NCI-H1436 (cell line): ENCODE measurements around the gene RAD51AP2.
"Not testable (repeated sequence)": the region's sequence is repeated elsewhere in the genome, so short reads cannot be mapped to it uniquely, and the experiment has no call there.

ENCODE experiments used
- DNase-seq: peaks from one replicate; lab custom pipeline; 2025; lab: John Stamatoyannopoulos, UW

RAD51AP2 gene

DNA sequence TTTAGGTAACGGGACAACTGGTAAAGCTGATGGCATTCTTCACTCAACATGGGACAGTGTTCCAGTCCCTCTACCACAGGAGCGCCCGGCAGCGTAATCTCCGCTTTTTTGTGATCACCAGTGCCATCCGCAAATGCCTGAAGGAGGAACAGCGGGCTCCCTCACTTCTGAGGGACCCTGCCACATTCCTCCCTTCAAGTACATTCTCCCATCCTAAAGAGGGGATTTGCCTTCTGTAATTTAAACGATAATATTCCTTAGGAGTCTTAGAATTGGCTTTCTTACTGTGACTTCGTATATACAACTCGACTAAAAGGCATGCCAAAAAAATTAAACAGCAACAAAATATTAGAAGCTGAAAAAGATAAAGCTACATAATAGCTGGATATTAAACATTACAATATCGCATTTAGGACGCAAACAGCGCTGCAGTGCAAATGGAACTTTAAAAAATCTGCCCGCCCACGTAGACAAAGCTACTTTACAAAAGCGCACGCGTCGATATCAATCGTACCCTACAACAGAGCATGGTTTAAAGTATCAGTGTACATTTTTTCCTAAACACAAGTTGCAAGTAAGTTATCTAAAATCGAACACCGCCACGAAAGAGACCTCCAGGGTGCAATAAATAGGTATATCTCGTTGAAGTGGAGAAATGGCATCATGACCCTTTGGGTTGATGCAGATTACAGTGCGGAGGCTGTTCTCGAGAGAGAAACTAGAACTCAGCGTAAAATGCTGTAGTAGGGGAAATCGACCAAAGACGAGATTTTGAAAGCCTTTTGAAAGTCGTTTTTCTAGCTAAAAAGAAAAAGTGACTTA lies 20.0 kb upstream of the RAD51AP2 start:
- no peak for DNase-seq

DNA sequence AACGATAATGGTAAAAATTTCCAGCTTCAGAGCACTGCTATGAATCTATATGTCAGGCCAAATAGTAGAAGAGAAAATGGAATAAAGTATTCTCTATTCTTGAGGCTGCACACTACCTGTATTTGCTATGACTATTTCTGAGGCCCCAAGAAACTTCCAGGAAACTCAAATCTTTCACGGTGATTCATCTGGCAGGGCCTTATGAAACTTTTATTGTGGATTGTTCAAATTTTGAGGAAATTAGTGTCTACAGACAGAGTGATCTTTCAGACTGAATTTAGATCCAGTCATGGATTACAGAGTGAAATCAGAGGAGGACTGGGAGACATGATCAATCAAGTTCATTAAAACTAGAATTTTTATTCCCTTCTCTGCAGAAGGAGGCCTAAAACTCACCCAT lies 18.2 kb upstream of the RAD51AP2 start:
- DNase-seq, result no peak

DNA sequence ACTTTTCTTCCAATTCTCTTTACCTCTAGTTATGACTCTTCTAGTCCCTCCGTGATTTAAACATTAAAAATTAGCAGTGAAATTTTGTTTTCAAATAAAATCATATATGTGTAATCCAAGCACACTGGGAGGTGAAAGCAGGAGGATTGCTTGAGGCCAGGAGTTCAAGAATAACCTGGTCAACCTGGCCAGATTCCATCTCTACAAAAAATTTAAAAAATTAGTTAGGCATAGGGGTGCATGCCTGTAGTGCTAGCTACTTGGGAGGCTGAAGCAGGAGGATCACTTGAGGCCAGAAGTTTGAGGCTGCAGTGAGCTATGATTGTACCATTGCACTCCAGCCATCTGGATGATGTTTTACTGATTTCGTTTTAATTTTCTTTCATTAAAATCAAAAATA lies 15.3 kb upstream of the RAD51AP2 start:
- DNase-seq, result no peak

DNA sequence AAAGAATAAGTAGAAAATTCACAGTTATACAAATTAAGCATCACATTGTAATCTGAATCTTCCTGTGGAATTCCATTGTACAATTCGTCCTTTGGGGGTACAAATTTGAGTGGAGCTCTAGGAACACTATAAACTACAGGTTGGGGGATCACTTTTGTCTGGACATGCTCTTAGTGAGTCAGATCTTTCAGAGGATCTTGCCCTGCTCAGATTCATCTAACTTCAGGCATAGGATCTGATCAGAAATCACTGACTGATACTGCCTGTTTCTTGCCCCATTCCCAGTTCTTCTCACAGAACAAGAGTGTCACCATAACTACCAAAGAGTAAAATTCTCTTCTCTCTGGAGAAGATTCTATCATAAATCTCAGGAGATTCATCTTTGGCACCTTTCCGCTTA lies 11.5 kb upstream of the RAD51AP2 start:
- no peak for DNase-seq

DNA sequence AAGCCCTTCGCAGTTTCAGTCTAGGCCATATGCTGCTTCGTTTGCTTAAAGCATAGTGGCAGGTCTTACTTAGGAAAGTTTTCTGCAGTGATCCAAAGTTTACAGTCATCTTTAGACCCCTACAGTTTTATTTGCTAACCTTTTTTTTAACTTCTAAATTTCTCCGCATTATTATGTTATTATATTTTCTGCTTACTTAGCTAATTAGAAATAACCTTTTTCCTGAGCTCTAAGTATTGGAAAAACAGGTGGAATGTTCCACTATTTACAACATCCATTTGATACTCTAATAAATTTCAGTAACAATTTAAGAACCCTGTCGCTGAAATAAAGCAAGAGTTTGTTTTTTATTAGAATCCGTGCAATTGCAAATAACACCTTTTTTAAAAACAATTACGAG lies 4.1 kb upstream of the RAD51AP2 start:
- DNase-seq, result no peak

DNA sequence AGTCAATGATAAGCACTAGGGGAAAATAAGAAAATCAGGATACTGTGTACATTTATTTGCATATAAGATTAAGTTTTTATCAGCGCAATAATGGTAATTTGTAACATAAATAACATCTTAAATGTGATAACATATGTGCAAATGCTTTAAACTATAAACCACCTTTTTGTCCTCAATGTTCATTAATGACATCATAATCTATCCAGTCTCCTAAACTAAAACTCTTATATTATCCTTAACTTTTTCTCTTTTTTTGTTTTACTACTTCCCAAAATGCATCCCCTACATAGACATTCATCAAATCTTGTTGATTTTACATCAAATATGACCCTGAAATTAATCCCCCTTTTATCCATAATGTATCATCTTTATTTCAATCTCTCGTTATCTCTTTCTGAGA lies 3.4 kb upstream of the RAD51AP2 start:
- DNase-seq, result no peak

DNA sequence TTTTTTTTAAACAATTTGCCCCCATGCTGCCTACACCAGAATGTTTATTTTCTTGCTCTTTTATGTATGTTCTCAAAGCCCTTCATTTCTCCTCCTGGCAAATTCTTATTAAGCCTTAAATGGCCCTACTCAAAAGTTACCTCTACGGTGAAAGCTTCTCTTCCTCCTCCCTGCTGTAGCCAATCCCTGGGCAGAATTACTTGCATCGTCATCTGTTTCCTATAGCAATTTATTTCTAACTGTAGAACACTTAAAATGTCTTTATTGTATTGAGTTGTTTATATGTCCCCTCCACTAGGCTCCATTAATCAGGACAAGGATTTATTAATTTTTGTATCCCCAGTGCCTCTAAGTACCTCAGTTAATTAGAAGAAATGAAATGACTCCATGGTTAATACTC lies 2.5 kb upstream of the RAD51AP2 start:
- DNase-seq, result no peak

DNA sequence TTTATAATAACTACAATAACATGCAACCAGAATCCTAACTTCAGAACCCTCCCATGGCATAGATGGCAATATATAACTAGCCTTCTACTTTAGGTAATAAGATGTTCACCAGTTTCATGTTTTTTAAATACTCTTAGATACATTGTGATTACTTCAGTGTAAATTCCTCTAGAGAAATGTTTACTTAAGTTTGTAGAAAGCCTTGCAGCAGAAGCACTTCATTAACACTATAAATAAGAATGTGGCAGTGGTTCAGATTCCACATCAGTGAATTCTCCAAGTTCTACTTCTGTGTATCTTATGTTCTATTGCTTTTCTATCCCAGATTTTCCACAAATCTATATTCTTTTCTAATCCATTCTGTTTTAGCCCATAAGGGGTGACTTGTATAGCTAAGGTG lies 1.2 kb upstream of the RAD51AP2 start:
- DNase-seq, result no peak

DNA sequence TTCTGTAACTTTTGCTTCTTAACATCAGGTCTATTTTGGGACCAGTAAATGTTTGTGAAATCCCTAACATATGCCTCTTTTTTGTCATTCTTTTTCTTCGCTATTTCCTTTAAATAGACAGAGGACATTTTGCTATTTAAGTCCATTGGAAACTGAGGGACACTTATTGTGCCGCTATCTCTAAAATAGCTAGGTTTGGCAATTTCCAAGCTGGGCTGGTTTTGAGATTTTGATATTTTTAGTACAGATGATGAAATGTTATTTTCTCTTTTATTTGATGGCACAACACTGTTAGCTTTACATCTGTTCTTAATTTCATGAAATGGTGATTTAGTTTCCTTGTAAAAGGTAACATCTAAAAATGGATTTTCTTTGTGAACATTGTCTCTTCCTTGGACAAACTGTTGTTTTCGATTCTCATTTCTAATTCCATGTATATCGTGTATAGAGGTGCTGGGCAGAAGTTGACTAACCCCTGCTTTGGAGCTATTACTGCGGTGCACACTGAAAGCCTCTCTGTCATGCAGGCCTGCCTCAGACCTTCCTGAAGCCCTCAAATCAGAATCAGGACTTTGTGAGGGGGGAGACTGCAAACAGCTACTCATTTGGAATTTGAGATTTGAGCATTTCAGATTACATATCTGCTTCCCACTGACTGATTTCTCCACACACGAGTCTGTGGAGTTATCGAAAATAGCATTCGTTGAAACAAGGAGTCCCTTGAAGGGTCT lies 594 bp downstream of the RAD51AP2 start:
- DNase-seq, result no peak

DNA sequence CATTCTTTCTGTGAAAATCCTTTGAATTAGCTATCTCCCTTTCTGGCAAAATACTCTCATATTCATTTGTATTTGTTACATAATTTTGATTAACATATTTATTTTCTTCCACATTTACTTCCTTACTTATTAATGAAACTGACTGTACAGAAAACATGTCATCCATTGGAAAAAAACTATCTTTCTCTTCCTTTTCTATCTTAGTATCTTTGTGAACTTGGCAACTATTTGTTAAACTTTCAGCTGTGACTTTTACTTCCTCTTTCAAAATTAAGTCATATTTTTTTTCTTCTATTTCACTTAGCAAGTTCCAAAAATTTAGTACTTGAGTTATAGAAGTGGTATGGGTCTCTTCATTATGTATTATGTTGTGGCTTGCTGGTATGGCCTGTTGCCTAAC lies 2.6 kb downstream of the RAD51AP2 start:
- DNase-seq, result no peak

DNA sequence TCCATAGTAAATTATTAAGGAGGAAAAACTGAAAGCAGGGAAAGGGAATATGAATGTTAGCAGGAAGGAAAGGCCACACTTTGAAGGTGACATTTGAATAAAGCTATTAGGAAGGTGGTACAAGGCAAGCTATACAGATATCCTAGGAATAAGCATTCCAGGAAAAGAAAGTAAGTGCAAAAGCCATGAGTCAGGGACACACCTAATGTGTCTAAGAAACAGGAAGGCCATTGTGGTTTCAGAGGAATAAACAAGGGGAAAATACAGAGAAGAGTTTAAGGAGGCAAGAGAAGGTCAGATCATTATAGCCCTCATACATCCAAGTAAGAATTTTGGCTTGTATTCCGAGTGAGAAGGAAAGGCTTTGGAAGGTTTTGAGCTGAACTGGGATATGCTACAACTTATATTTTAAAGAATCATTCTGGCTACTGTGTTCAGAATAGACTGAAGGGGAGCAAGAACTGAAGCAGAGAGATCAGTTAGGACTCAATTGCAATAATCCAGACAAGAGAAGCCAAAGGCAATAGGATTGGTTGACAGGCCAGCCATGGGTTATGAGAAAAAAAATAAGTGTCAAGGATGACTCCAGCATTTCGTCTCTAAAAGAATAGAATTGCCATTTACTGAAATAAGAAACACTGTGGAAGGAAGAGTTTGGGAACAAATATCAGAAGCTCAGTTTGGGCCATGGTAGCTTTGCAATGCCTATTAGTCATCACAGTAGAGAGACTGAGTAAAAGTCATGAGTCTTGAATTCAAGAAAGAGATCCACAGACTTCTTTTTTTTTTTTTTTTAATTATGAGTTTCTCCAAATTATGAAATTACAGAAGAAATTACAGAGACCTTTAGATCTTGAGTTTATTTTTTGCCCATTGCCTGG lies 11.3 kb downstream of the RAD51AP2 start:
- DNase-seq, result no peak

DNA sequence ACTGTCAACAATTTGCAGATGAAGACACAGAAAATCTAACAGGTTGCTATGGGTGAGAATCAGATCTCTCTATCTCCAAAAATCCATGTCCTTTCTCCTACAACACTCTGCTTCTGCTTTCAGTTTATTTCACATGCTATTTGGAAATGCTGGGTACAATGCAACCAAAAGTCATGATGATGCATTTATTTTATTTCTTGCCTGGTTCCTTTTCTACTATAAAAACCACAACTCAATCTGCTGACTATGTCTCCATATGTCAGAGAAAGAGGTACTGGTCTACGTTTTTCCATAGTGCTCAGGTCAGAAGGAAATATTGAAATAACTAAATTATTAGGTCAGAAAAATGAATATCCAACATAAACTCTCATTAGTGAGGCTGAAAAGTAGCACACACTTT lies 20.5 kb downstream of the RAD51AP2 start:
- DNase-seq, result no peak

DNA sequence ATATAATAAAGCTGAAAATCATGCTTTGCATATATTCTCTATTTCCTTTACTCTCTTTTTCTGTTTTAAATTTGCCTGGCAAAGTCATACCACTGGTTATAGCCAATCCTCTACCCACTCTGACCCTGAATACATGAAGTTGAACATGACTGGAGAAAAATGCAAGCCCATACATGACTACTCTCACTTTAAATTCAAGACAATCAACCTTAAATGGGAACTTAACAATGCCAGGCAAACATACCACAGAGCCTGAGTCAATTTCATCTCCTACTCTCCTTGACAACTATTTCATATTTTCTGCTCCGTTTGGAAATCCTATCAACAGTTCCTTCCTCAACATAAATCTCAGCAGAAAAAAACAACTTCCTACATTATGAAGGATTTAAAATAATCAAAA lies 22.6 kb downstream of the RAD51AP2 start:
- no peak for DNase-seq

DNA sequence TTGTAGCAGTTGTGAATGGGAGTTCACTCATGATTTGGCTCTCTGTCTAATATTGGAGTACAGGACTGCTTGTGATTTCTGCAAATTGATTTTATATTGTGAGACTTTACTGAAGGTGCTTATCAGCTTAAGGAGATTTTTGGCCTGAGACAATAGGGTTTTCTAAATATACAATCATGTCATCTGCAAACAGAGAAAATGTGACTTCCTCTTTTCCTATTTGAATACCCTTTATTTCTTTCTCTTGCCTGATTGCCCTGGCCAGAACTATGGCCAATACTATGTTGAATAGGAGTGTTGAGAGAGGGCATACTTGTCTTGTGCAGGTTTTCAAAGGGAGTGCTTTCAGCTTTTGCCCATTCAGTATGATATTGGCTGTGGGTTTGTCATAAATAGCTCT lies 28.1 kb downstream of the RAD51AP2 start:
- not testable (repeated sequence) for DNase-seq

DNA sequence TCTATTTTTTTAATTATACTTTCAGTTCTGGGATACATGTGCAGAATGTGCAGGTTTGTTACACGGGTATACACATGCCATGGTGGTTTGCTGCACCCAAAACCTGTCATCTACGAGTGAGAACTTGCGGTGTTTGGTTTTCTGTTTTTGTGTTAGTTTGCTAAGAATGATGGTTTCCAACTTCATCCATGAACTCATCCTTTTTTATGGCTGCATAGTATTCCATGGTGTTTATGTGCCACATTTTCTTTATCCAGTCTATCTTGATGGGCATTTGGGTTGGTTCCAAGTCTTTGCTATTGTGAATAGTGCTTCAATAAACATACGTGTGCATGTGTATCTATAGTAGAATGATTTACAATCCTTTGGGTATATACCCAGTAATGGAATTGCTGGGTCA lies 29.6 kb downstream of the RAD51AP2 start:
- not testable (repeated sequence) for DNase-seq

DNA sequence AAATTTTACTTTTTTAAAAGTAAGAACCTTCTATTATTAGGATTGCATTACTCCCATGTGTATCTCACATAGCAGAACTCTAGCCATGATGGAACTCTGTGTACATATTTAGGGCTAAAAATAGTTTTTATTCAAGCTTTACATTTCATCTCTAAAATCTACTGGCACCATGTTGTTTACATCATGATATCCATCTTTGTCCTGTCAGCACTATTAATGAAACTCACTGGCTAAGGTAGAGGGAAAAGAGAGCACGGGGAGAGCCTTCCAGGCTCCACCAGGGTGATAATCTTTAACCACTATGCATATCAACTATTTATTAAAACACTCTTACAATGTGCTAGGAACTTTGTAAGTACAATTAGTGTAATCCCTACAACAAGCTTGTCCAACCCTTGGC lies 34.7 kb downstream of the RAD51AP2 start:
- DNase-seq, result no peak

DNA sequence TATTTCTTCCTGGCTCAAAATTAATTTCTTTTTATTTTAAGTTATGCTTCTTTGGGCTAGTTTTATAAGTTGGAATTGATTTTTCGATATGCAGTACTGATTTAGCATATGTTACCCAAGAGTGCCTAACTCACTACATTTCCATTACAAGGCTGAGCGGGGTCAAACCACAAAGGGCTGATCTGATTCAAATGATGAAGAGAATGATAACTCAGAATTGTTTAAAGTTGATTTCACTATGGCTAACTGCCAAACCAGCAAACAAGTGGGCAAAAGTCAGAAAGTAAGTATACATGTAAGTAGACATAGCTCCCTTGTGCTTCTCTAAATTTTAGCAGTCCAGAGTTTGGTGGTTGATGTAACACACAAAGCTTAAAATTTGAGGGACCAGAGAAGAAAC lies 35.6 kb downstream of the RAD51AP2 start:
- no peak for DNase-seq

DNA sequence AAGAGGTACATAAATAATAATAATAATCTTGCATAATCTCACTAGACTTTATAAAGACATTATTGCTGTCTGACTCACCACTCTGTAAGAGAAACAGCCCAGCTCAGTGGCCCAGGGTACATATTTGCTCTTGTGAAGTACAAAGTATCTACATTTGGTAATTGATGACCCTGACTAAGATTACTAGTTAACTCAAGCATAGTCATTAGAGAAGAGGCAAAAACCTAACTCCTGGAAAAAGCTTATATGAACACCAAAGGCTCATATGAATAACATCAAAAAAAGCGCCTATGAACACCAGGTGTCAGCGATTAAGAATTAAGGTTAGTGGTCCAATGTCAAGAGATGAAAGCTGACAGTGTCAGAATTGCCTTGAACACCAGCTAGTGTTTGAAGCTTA lies 38.4 kb downstream of the RAD51AP2 start:
- DNase-seq, result no peak

DNA sequence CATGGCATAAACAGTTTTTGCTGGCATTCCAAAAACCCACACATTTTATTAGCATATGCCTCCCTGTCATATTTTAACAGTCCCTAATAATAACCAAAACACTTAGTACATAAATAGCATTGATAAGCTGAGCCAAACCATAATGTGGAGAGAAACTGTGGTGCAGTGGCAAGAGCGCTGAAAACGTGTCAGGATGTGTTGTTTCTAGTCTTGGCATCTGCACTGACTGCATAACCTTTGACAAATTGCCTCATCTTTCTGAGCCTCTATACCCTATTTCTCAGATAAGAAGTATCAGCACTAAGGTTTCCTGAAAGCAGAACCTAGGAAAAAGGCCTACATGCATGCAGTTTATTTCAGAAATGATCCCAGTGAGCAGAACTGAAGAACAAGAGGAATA lies 41.4 kb downstream of the RAD51AP2 start:
- DNase-seq, result no peak

DNA sequence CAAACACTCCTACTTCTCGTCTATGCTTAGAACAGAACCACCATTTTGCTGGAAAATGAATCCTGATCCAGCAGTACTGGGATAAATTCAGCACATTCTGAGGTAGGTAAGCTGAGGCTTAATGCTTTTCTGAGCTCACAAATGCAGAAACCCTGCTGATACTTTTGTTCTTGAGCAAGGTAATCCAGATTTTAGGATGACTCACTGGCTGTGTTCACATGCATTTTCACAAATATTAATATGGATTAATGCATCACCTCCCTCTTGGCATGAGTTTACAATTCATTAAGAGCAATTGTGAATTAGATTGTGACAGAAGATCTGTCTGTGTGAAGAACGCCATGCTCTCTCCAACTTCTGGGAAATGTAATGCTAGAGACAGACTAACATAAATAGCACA lies 42.2 kb downstream of the RAD51AP2 start:
- no peak for DNase-seq

DNA sequence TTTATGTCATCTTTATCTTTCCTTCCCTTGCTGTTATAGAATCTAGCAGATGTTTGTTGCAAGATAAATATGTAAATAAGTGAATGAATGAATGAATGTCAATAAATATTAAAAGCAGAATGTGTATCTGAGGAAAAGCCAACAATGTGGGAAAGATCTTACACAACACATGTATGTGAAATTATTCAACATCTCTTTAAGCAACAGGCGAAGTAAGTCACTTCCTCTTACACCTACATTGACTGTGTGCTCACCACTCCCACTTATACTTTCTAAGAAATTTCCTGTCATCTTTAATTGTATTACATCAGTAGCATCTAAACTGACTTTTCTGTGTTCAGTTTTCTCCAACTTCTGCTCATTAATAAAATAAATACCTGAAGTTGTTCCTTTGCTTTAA lies 43.0 kb downstream of the RAD51AP2 start:
- no peak for DNase-seq

DNA sequence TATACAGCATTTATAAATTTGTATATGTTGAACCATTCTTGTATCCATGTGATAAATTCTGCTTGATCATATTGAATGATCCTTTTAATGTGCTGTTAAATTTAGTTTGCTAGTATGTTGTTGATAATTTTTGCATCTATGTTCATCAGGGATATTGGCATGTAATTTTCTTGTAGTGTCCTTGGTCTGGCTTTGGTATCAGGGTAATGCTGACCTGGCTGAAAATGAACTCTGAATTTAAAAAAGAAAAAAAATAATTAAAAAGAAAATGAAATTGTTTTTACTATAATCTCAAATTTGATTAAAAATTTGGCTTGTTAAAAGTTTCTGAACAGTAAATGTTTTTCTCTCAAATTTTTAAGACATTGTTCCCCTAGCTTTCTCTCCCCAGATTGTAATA lies 46.3 kb downstream of the RAD51AP2 start:
- no peak for DNase-seq
